ENCODE results near the gene MIF4GD.
"Not testable (repeated sequence)": the region's sequence is repeated elsewhere in the genome, so short reads cannot be mapped to it uniquely, and the experiment has no call there.

The MIF4GD gene

GRCh38 chr17:75288359-75288758 is 17.3 kb upstream of the MIF4GD start:
- no peak for DNase-seq

GRCh38 chr17:75287221-75287620 is 16.2 kb upstream of the MIF4GD start:
- DNase-seq: no peak

GRCh38 chr17:75285123-75285522 is 14.1 kb upstream of the MIF4GD start:
- no peak for DNase-seq

GRCh38 chr17:75280189-75280588 is 9.2 kb upstream of the MIF4GD start:
- not testable (repeated sequence) for DNase-seq

GRCh38 chr17:75277664-75278071 is 6.6 kb upstream of the MIF4GD start:
- DNase-seq: no peak

GRCh38 chr17:75273977-75274708 is 3.1 kb upstream of the MIF4GD start:
- peak; percentile 9 for DNase-seq

- DNase-seq: no peak
Observed at GRCh38 chr17:75272848-75273184, 1.8 kb upstream of the MIF4GD start.

GRCh38 chr17:75271955-75272847 is 1.2 kb upstream of the MIF4GD start:
- DNase-seq: no peak

- DNase-seq: peak; percentile 89
Observed at GRCh38 chr17:75271233-75271954, 363 bp upstream of the MIF4GD start.

- peak; percentile 82 for DNase-seq
Observed at GRCh38 chr17:75270218-75270965, 639 bp downstream of the MIF4GD start.

- no peak for DNase-seq
Observed at GRCh38 chr17:75269844-75270217, 1.2 kb downstream of the MIF4GD start.

- no peak for DNase-seq
Observed at GRCh38 chr17:75267411-75268232, 3.4 kb downstream of the MIF4GD start.

- peak; percentile 4 for DNase-seq
Observed at GRCh38 chr17:75267153-75267410, 3.9 kb downstream of the MIF4GD start.

GRCh38 chr17:75266316-75267152 is 4.5 kb downstream of the MIF4GD start:
- DNase-seq: no peak

- DNase-seq: no peak
Observed at GRCh38 chr17:75265614-75266315, 5.3 kb downstream of the MIF4GD start.

- no peak for DNase-seq
Observed at GRCh38 chr17:75263055-75263454, 8.0 kb downstream of the MIF4GD start.

GRCh38 chr17:75262112-75262606 is 8.9 kb downstream of the MIF4GD start:
- no peak for DNase-seq

GRCh38 chr17:75261336-75262111 is 9.5 kb downstream of the MIF4GD start, which contains the start of the genes GGA3 and MRPS7:
Gene GGA3 (minus strand): TSS chr17:75261606. CDS start chr17:75261587, 19 bp downstream.
Gene MRPS7 (plus strand): TSS chr17:75261879. CDS start chr17:75261901, 22 bp downstream.
- peak; percentile 96 for DNase-seq

- DNase-seq: peak; percentile 49
Observed at GRCh38 chr17:75260641-75261335, 10.2 kb downstream of the MIF4GD start.

All from OCI-M1 (cell line).